GM12878 (cell line): Measurements from ENCODE around the gene STK39. TPM values are rescaled to one million over a fixed set of nuclear protein-coding genes. Genes with fewer than 3 reads are reported as not detected.

Experiments used
- ATAC-seq: fragments of 200-7000 bp; cut with Tn5 transposase; 3 replicates; pipeline ENCODE4 v1.9.1; 2020; ENCODE audit warnings: mild to moderate bottlenecking, moderate library complexity
- BruUV-seq: library from RNA; stranded (reverse); fragments of 400-500 nt; replicated peaks from 2 replicates; lab custom pipeline; 2021; lab: Mats Ljungman, UMichigan
- CTCF ChIA-PET: fragments of 300-600 bp; sonication (Branson Sonifier 250); formaldehyde crosslinking; extraction: SDS; loops from one replicate; lab custom pipeline; 2021; ENCODE audit warnings: inconsistent platforms; lab: Yijun Ruan, JAX
- POLR2A ChIA-PET: fragments of 350-600 bp; formaldehyde crosslinking; extraction: SDS; loops from one replicate; lab custom pipeline; 2021; ENCODE audit warnings: inconsistent platforms; lab: Charles Lee
- RAD21 ChIA-PET: fragments of 300-600 bp; sonication (Branson Sonifier 250); formaldehyde crosslinking; loops from one replicate; lab custom pipeline; 2023; ENCODE audit warnings: antibody characterized with exemption; ENCODE audit not compliant: unreplicated experiment; lab: Charles Lee
- SMC1A ChIA-PET: fragments of 300-600 bp; sonication (Branson Sonifier 250); formaldehyde crosslinking; loops from one replicate; lab custom pipeline; 2023; ENCODE audit not compliant: unreplicated experiment, uncharacterized antibody; lab: Charles Lee
- DNase-seq: peaks from one replicate; pipeline ENCODE4 v3.0.0-alpha.2; 2011; ENCODE audit warnings: low read depth, low spot score
- FAIRE-seq: peaks from 3 replicates; lab custom pipeline; 2011; peaks lifted over from hg19 to GRCh38; lab: Jason Lieb, UNC
- H2AFZ ChIP-seq: 2 replicates; pipeline ENCODE4 v1.6.0; 2011; ENCODE audit warnings: low read depth, low read length, control low read depth; ENCODE audit not compliant: control insufficient read depth
- H3K27ac ChIP-seq: 2 replicates; pipeline ENCODE4 v1.5.1; 2011; ENCODE audit warnings: control low read depth; ENCODE audit not compliant: control insufficient read depth, insufficient read depth
- H3K27me3 ChIP-seq, 2 experiments: replicated peaks in 1 of 2; 2 replicates each; pipeline versions ENCODE4 v1.6.0 to v1.6.1; 2011; ENCODE audit warnings: low read length in 1 of 2; ENCODE audit not compliant: control insufficient read depth in 2 of 2, insufficient read depth in 2 of 2
- H3K36me3 ChIP-seq, 2 experiments: 2 replicates each; pipeline ENCODE4 v1.5.1; 2011; ENCODE audit warnings: low read length in 1 of 2; ENCODE audit not compliant: control insufficient read depth in 2 of 2, insufficient read depth in 2 of 2
- H3K4me1 ChIP-seq: 2 replicates; pipeline ENCODE4 v1.6.1; 2011; ENCODE audit warnings: mild to moderate bottlenecking, low read length, moderate library complexity, mixed read lengths; ENCODE audit not compliant: control insufficient read depth, insufficient read depth
- H3K4me2 ChIP-seq: 2 replicates; pipeline ENCODE4 v1.6.0; 2011; ENCODE audit warnings: control low read depth; ENCODE audit not compliant: control insufficient read depth, insufficient read depth
- H3K4me3 ChIP-seq: fragments of 200-600 bp; sonication (generic); 2 replicates; pipeline ENCODE4 v1.5.1; 2016
- H3K79me2 ChIP-seq: 2 replicates; pipeline ENCODE4 v1.6.0; 2011; ENCODE audit warnings: low read length; ENCODE audit not compliant: control insufficient read depth, insufficient read depth
- H3K9ac ChIP-seq: 2 replicates; pipeline ENCODE4 v1.8.0; 2011; ENCODE audit warnings: low read length, control low read depth, mixed read lengths; ENCODE audit not compliant: control insufficient read depth, insufficient read depth
- H3K9me3 ChIP-seq: replicated peaks from 3 replicates; pipeline ENCODE4 v1.5.1; 2011; ENCODE audit warnings: mild to moderate bottlenecking, low read length; ENCODE audit not compliant: control insufficient read depth, insufficient read depth
- H4K20me1 ChIP-seq: 2 replicates; pipeline ENCODE4 v1.6.0; 2011; ENCODE audit not compliant: control insufficient read depth, insufficient read depth
- CHD4 ChIP-seq: fragments of 200-600 bp; sonication (generic); IDR thresholded peaks from 2 replicates; pipeline ENCODE4 v1.6.1; 2016; ENCODE audit warnings: mild to moderate bottlenecking
- EP300 ChIP-seq, 2 experiments: fragments of 150-350 bp in 1 of 2; IDR thresholded peaks; 2 replicates each; pipeline ENCODE4 v1.6.1; 2011 to 2012; ENCODE audit warnings: low read depth in 2 of 2, low read length in 2 of 2, borderline replicate concordance in 1 of 2, improper control_type of control experiment in 1 of 2, inconsistent platforms in 1 of 2; ENCODE audit not compliant: control insufficient read depth in 1 of 2
- HDAC2 ChIP-seq: fragments of 200-600 bp; sonication (generic); IDR thresholded peaks from 2 replicates; pipeline ENCODE4 v1.6.1; 2017
- KDM1A ChIP-seq: fragments of 200-600 bp; sonication (generic); IDR thresholded peaks from 2 replicates; pipeline ENCODE4 v1.6.1; 2016; ENCODE audit warnings: borderline replicate concordance
- MEF2A ChIP-seq: IDR thresholded peaks from 2 replicates; pipeline ENCODE4 v1.6.1; 2011; ENCODE audit warnings: low read depth, mild to moderate bottlenecking, low read length, moderate library complexity; ENCODE audit not compliant: insufficient read depth
- MXI1 ChIP-seq: fragments of 150-350 bp; IDR thresholded peaks from 2 replicates; pipeline ENCODE4 v1.6.1; 2011; ENCODE audit warnings: low read depth, mild to moderate bottlenecking, inconsistent platforms, low read length, improper control_type of control experiment
- NFIC ChIP-seq: IDR thresholded peaks from 2 replicates; pipeline ENCODE4 v1.6.1; 2012; ENCODE audit warnings: low read depth, mild to moderate bottlenecking, inconsistent platforms, low read length, moderate library complexity
- PAX5 ChIP-seq: IDR thresholded peaks from 2 replicates; pipeline ENCODE4 v1.6.1; 2011; ENCODE audit warnings: low read depth, low read length, borderline replicate concordance
- PAX8 ChIP-seq: fragments of 450-650 bp; IDR thresholded peaks from 2 replicates; pipeline ENCODE4 v1.6.1; 2017; ENCODE audit warnings: mild to moderate bottlenecking, moderate library complexity
- RAD51 ChIP-seq: fragments of 450-650 bp; IDR thresholded peaks from 2 replicates; pipeline ENCODE4 v1.6.1; 2016; ENCODE audit warnings: moderate library complexity, mild to moderate bottlenecking, inconsistent platforms
- SREBF2 ChIP-seq: IDR thresholded peaks from 2 replicates; pipeline ENCODE4 v1.6.1; 2012; ENCODE audit warnings: mild to moderate bottlenecking, low read length
- TCF3 ChIP-seq: IDR thresholded peaks from 2 replicates; pipeline ENCODE4 v1.6.1; 2012; ENCODE audit warnings: low read depth, mild to moderate bottlenecking, low read length, borderline replicate concordance; ENCODE audit not compliant: insufficient read depth
- YBX1 ChIP-seq: fragments of 450-650 bp; IDR thresholded peaks from 2 replicates; pipeline ENCODE4 v1.6.1; 2016; ENCODE audit warnings: antibody characterized with exemption
- WGBS: methylation state at CpG from one replicate; pipeline ENCODE4 v1.1.6; 2016; ENCODE audit warnings: low lambda C conversion rate; ENCODE audit not compliant: insufficient replicate concordance, insufficient coverage; ENCODE audit errors: missing lambda C conversion rate; 5-methylcytosine and 5-hydroxymethylcytosine counted together
- in situ Hi-C: fragments of 300-500 bp; cut with MboI; formaldehyde crosslinking; loops from 9 replicates; pipeline ENCODE4 v1.14.3; 2018; ENCODE audit warnings: mixed read lengths
- intact Hi-C: fragments of 100-400 bp; cut with micrococcal nuclease; formaldehyde crosslinking; loops from one replicate; pipeline ENCODE4 v1.14.2; 2022; ENCODE audit not compliant: unreplicated experiment
- polyA plus RNA-seq, 11 experiments: library from polyadenylated mRNA; depleted of rRNA in 4 of 11; unstranded in 6 of 11; stranded (reverse) in 5 of 11; fragments of >200 nt; fragmentation: Nextera tagmentation in 4 of 11; fragmentation: Illumina TruSeq in 1 of 11; extraction: Ambion mirVana in 4 of 11; extraction: Trizol in 1 of 11; gene quantifications; 1 replicate in 1 of 11; 2 replicates in 10 of 11; pipeline versions ENCODE4 v1.2.1 to v1.2.3, GENCODE V29; 2011 to 2016; ENCODE audit warnings: inconsistent platforms in 2 of 11, missing spikeins in 2 of 11, low read depth in 1 of 11
- total RNA-seq, 4 experiments: library from RNA; depleted of rRNA in 3 of 4; stranded (reverse); fragments of >200 nt in 3 of 4; fragmentation: Illumina TruSeq in 1 of 4; extraction: Trizol in 1 of 4; gene quantifications; 2 replicates each; pipeline versions ENCODE4 v1.2.1 to v1.2.3, GENCODE V29; 2013 to 2021
- TF ChIP-seq, protein P1 (sequence below), 3 experiments: IDR thresholded peaks in 2 of 3; conservative IDR thresholded peaks in 1 of 3; 2 replicates each; pipeline ENCODE4 v1.5.1; 2011; ENCODE audit warnings: low read depth in 3 of 3, low read length in 3 of 3, mild to moderate bottlenecking in 3 of 3, control low read depth in 2 of 3, moderate library complexity in 2 of 3, inconsistent platforms in 1 of 3, mixed read lengths in 1 of 3; ENCODE audit not compliant: control insufficient read depth in 2 of 3, insufficient read depth in 1 of 3; ENCODE audit errors: extremely low read depth in 1 of 3
- TF ChIP-seq, protein P2 (sequence below): fragments of 450-650 bp; IDR thresholded peaks from 2 replicates; pipeline ENCODE4 v1.6.1; 2017; ENCODE audit warnings: borderline replicate concordance

STK39 gene
- total and polyA plus RNA-seq, 10 of the 15 experiments (the other 5 are each of a cell fraction or from before 2014, with no cell fraction given), result 0.03 to 0.21 (median 0.07) TPM; not detected in 5

DNA sequence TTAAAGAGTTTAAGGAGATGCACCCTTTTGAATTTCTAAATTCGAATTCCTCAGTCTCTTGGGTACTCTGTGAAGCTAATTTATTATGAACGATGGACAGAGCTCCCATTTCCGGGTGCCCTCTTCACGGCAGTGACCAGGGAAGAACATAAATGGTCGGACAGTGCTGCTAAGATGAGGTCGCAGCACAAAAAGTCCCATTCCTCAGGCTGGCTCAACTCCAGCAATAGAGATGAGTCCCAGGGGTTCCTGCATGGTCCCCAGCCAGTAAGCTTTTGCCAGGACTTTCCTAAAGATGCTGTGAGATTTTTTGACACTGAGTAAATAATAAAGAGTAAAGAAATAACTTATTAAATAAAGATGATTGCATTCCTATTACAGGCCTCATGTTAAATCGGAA is 43.0 kb upstream of the STK39 start (continued):
- no peak for TF ChIP-seq MEF2A
- no peak for TF ChIP-seq TCF3

DNA sequence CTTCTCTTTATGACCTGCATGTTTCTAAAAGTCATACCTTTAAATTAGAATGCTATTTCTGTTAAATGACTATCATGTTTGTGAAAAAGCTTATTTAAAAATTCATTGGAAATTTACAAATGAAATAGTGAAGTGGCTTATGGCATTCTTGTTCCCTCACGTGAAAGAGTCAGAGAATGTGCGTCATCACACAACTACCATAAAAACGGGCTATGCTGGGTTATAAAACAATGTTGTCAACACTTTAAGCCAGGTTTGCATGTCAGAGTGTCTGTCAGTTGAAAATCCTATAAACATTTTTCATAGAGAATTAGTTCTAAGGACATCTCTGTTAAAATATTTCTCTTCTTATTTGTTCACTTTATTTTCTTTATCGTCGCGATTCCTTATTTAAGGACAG is 42.5 kb upstream of the STK39 start:
- no peak overlapping the region for H3K9ac ChIP-seq
- 73% methylated on average over 6 of the region's 6 CpGs for WGBS
- no peak overlapping the region for H3K4me3 ChIP-seq
- TF ChIP-seq YBX1 (no peak), SREBF2 (no peak), KDM1A (no peak), RAD51 (no peak)
- no peaks in the 10 kb centered on the region for H3K4me1 ChIP-seq
- intact Hi-C loops, result no loop called here
- no peaks in the 10 kb centered on the region for H3K36me3 ChIP-seq
- ChIA-PET RAD21 (no interaction called here), CTCF (interaction anchor here (0.6 to 0.7 kb wide), 2 partner anchors 60 to 334 kb away, joined by 3 to 4 read pairs; no protein-coding TSS in a partner anchor), SMC1A (no interaction called here), POLR2A (no interaction called here)
- no peak overlapping the region for H2AFZ ChIP-seq
- ATAC-seq (no peak), DNase-seq (no peak), FAIRE-seq (no peak)
- no peak overlapping the region for H3K27ac ChIP-seq
- no peaks in the 10 kb centered on the region for H3K9me3 ChIP-seq
- no peak overlapping the region for H3K4me2 ChIP-seq
- H3K27me3 ChIP-seq, result no peaks in the 10 kb centered on the region
- H3K79me2 ChIP-seq, result no peaks in the 10 kb centered on the region
- no TSS peak for BruUV-seq
- H4K20me1 ChIP-seq, result no peaks in the 10 kb centered on the region
- in situ Hi-C loops, result no loop called here

DNA sequence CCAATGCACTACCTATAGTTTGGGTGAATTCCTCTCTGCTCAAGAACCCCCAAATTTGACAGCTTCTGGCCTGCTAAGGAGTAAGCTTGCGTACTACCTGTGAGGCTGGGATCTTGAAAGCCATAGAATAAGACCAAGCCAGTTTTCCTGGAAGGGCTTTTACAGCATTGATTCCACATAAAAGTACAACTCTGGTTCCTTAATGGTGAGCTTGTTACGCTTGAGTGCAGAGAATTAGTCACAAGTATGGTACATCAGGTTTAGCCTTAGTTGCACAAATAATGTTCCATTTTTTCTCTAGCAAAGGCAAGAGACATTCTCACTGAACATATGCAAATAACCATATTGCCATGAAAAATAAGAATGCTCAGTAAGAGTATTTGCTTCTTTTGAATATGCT is 39.1 kb upstream of the STK39 start:
- WGBS, result 44% methylated on average over 2 of the region's 2 CpGs
- no peak for TF ChIP-seq NFIC
- TF ChIP-seq KDM1A, result no peak
- TF ChIP-seq, protein P1, sequence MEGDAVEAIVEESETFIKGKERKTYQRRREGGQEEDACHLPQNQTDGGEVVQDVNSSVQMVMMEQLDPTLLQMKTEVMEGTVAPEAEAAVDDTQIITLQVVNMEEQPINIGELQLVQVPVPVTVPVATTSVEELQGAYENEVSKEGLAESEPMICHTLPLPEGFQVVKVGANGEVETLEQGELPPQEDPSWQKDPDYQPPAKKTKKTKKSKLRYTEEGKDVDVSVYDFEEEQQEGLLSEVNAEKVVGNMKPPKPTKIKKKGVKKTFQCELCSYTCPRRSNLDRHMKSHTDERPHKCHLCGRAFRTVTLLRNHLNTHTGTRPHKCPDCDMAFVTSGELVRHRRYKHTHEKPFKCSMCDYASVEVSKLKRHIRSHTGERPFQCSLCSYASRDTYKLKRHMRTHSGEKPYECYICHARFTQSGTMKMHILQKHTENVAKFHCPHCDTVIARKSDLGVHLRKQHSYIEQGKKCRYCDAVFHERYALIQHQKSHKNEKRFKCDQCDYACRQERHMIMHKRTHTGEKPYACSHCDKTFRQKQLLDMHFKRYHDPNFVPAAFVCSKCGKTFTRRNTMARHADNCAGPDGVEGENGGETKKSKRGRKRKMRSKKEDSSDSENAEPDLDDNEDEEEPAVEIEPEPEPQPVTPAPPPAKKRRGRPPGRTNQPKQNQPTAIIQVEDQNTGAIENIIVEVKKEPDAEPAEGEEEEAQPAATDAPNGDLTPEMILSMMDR (IDR thresholded peaks at IDR 0.05 in 2 of 3, conservative IDR thresholded peaks at IDR 0.05 in 1 of 3; ENCODE audit: control insufficient read depth in 2 of 3, extremely low read depth in 1 of 3, insufficient read depth in 1 of 3, low read depth in 3 of 3, low read length in 3 of 3), result no peak
- TF ChIP-seq EP300 (IDR thresholded peaks at IDR 0.05; ENCODE audit: borderline replicate concordance in 1 of 2, control insufficient read depth in 1 of 2, low read depth in 2 of 2, low read length in 2 of 2), result no peak
- TF ChIP-seq MXI1, result no peak
- TF ChIP-seq, protein P2, sequence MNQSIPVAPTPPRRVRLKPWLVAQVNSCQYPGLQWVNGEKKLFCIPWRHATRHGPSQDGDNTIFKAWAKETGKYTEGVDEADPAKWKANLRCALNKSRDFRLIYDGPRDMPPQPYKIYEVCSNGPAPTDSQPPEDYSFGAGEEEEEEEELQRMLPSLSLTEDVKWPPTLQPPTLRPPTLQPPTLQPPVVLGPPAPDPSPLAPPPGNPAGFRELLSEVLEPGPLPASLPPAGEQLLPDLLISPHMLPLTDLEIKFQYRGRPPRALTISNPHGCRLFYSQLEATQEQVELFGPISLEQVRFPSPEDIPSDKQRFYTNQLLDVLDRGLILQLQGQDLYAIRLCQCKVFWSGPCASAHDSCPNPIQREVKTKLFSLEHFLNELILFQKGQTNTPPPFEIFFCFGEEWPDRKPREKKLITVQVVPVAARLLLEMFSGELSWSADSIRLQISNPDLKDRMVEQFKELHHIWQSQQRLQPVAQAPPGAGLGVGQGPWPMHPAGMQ, result no peak
- no peak for TF ChIP-seq PAX5
- no peak for TF ChIP-seq PAX8
- TF ChIP-seq HDAC2, result no peak
- no peak for TF ChIP-seq CHD4

More for the DNA sequence above, 39.1 kb upstream of the STK39 start:
- H3K36me3 ChIP-seq, result no peaks in the 10 kb centered on the region
- ATAC-seq (no peak), FAIRE-seq (no peak), DNase-seq (no peak)
- no TSS peak for BruUV-seq
- no peaks in the 10 kb centered on the region for H3K4me1 ChIP-seq
- RAD21 ChIA-PET, result no interaction called here
- no peak overlapping the region for H3K4me3 ChIP-seq
- intact Hi-C loops, result no loop called here
- in situ Hi-C loops, result no loop called here
- H3K79me2 ChIP-seq, result no peaks in the 10 kb centered on the region
- POLR2A ChIA-PET, result no interaction called here
- no peak overlapping the region for H3K4me2 ChIP-seq
- H2AFZ ChIP-seq, result no peak overlapping the region
- H3K27me3 ChIP-seq, result no peaks in the 10 kb centered on the region
- CTCF ChIA-PET, result no interaction called here
- H3K9me3 ChIP-seq, result no peaks in the 10 kb centered on the region
- H4K20me1 ChIP-seq, result no peaks in the 10 kb centered on the region
- SMC1A ChIA-PET, result no interaction called here
- H3K27ac ChIP-seq, result no peak overlapping the region
- no peak overlapping the region for H3K9ac ChIP-seq
